G401 (cell line): ENCODE measurements around the gene NTPCR. TPM values are rescaled to one million over a fixed set of nuclear protein-coding genes. Genes with fewer than 3 reads are reported as not detected.
"Not testable (repeated sequence)": the region's sequence is repeated elsewhere in the genome, so short reads cannot be mapped to it uniquely, and the experiment has no call there.

Experiments
- DNase-seq: peaks from one replicate; pipeline ENCODE4 v3.0.0-alpha.2; 2015; ENCODE audit warnings: low spot score
- in situ Hi-C: cut with HindIII; loops from 2 replicates; pipeline ENCODE4 v1.10.0; 2016; ENCODE audit warnings: low sequenced_read_pairs, mixed read lengths
- total RNA-seq: library from RNA; depleted of rRNA; stranded (reverse); fragments of >200 nt; shearing (Covaris generic); gene quantifications from 2 replicates; pipeline ENCODE4 v1.2.3, GENCODE V29; 2014

The NTPCR gene
- total RNA-seq, 1 experiment from 2014 or later, result 46.2 TPM

DNA sequence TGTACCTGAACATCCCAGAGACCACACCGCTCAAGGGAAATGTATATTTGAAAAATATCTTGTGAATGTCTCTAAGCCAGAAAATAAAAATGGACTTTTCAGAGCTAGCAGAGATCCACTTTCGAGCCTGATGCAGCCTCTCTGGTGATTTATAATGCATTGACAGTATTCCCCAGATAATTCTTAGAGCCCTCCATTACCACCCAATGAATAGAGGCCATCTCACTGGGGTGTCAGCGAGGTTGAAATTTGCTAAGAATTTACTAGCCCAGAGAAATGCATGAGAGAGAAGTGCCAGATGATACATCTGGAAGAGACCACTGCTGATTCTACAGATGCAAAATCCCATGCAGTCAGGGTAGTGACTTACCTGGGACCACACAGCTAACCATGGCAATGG is 25.5 kb upstream of the NTPCR start:
- in situ Hi-C loops, result no loop called here
- no peak for DNase-seq

DNA sequence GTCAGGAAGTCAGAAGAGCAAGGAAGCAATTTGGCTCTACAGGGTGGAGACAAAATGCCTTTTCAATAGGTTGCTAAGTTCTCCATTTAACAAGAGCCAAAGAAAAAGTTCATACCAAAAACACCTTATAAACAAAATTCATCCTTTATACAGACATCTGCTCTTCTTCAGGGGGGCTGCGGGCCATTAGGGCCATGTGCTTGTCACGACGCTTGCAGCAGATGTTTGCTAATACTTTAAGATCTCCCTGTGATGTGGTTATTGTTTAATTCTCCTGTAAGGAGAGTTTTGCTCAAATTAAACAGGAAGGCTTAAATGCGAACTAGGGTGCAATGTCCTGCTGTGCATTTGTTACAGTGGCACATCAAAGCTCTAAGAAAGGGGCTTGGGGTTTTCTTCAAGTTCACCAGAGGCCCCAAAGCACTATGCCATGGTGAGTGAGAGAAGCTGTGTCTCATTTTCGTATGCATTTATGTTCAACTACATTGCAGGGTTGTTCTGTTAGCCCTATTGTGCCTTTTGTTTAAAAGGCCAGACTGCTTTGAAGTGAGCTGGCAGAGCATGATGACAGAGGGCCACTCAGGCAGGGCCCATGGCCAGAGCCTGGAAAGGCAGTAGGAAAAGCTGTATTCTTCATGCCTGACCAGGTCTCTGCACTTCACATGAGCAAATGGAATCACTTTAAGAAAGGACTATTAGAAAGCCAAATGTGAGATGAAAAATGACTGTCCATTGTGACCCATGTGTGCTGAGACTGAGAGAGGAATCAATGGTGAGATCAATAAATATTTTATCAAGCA is 24.8 kb upstream of the NTPCR start:
- in situ Hi-C loops, result no loop called here
- no peak for DNase-seq

DNA sequence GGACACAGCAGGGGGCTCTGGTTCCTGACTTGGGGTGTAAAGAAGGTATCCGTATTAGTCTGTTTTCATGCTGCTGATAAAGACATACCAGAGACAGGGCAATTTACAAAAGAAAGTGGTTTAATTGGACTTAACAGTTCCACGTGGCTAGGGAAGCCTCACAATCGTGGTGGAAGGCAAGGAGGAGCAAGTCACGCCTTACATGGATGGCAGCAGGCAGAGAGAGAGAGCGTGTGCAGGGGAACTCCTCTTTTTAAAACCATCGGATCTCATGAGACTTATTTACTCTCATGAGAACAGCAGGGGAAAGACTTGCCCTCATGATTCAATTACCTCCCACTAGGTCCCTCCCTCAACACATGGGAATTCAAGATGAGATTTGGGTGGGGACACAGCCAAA is 23.2 kb upstream of the NTPCR start:
- DNase-seq, in situ Hi-C loops: not testable (repeated sequence)

DNA sequence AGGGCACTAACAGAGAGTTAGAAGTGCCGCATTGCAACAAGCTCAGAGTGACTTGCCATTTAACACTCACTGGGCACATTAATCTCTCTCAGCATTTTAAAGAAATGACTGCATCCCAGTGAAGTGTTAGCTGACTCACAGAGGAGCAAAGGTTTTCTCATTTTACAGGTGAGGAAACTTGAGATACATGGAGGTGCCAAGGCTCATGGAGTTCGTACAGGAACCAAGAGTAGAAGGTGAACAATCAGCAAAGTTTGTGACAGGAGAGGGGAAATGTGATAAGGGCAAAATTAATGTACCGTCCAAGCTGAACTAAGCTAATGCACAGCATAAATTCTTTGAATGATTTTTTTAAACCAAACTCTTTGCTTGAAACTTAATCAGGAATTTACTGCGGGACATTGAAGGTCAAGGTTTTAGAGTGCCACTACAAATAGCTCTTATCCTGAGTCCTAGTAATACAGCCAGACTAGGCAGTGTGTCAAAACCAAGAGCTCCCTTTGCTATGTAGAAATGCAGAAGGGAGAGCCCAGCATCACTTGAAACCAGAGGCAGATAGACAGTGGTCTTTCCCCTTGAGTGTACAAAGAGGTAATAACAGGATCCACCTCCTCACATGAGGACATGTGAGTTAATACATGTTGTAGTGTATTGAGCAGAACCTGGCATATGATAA is 22.4 kb upstream of the NTPCR start:
- no peak for DNase-seq
- in situ Hi-C loops, result no loop called here

DNA sequence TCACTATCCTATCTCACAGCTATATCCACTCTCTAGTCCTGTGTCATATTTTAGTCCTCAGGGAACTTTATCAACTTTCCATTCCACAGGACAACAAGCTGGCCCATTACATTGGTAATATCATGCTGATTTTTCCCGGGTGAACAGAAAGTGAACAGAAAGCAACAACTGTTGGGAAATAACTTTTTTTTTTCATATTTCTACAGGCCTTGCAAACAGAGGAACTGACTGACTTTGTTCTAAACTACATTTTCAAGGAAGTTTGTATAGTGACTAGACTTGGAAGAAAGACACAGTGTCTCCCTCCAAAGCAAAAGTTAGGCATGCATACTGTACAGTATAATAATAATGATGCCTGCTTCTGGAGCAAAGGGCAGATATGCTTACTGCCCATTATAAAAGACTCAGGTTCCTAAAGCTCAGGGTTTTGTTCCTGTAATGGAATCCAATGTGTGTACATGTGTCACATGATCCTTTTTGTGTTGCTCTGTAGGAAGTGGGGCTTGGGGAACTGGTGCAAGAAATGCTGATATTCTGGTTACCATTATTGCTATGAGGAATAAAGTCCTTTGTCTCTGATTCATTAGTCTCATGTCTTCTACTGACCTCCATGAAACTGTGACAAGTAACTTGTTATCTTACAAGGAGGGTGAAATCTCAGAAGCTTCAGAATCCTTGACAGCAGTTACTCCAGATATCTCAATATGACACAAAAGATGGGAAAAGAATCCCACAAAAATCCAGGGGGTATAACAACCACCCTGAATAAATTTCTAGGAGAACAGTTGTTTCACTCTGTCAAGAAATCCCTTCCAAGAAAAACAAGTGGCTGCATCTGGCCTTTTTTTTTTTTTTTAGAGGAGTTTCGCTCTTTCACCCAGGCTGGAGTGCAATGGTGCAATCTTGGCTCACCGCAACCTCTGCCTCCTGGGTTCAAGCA is 17.7 kb upstream of the NTPCR start:
- in situ Hi-C loops, result no loop called here
- no peak for DNase-seq

DNA sequence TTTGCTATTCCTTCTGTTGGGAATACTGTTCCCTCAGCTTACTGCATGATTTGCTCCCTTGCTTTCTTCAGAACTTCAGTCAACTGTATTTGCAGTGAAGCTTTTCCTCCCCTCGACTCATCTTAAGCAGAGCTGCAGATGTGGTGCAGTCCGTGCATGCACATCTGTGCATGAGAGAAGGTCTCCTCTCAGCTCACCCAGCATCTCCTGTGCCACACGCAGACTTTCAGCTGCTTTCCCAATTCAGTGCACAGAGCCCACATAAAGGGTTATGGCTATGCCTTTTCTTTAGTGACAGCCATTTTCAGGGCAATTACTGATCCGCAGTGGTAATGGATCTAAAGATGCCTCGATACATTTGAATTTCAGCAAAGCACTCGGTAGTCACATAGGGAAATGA is 13.5 kb upstream of the NTPCR start:
- no peak for DNase-seq
- in situ Hi-C loops, result no loop called here

DNA sequence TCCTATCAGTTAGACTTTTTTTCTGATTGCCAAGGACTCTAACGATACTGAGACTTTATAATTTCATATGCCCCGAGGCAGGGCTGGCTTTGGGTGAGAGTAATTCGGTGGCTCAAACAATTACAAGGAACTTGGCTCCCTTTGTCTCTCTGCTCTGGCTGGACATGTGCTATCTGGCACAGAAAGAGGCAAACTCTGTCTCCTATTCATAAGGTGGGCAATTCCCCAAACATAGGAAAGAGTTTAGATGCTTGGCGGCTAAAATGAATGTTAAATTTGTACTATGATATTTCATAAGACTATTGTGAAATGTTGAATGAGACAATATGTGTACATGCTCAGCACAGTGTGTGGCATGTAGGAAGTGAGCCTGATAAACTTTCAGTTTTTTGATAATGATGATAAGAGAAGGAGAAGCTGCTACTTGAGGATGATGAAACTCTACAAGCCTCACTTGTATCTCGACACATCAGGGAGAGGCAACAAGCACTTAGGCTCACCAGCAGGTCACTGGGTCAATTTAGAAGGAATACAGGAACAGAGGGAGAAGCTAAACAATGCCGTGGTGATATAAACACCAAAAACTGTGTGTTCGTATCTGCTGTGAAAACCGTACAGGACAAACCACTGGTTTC is 12.6 kb upstream of the NTPCR start:
- DNase-seq, result no peak
- in situ Hi-C loops, result no loop called here

DNA sequence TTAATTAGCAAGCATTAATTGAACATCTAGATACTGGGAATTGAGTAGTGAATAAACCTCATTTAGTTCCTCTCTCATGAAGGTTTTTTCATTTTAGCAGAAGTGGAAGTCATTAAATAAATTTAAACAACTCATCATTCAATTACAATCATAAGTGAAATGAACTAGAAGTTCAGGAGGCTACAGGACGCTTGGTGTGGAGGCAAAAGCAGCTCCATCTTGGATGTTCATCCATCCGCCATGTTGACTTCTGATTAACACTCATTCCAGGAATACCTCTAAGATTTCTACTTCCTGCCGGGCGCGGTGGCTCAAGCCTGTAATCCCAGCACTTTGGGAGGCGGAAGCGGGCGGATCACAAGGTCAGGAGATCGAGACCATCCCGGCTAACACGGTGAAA is 11.5 kb upstream of the NTPCR start:
- in situ Hi-C loops, result no loop called here
- DNase-seq, result no peak

DNA sequence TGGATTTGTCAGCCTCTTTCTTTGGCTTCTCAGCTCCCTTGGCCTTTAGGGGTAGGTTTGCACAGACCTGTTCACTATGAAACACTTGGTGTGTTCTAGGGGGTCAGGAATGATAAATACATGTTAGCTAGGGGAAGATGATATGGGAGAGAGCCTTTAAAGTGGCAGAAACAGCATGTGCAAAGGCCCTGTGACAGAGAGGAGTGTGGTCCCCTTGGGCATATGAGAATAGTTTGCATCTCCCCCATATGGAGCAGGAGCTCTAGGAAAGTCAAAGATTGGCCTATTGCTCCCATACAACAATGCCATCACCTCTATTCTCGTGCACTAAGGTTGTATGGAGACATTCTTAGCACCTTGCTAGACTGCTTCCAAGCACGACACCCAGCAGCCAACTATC is 10.7 kb upstream of the NTPCR start:
- no peak for DNase-seq
- in situ Hi-C loops, result no loop called here

DNA sequence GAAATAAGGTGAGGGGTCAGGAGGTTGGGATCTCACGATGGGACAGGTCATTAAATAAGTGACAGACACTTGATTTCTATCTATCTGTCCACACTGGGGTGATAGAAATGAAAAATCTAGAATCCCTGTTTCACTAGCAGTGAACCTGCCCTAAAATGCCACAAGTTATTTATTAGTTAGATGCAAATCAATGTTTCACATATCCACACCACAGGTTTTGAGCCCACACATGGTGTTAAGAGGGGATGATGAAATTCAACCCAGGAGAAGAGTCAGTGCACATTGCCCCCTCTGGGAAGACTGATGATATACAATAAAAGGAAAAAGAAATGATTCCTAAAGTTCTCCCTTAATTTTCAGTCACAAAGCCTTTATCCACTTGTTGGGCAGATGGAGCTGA is 10.1 kb upstream of the NTPCR start:
- in situ Hi-C loops, result no loop called here
- no peak for DNase-seq

DNA sequence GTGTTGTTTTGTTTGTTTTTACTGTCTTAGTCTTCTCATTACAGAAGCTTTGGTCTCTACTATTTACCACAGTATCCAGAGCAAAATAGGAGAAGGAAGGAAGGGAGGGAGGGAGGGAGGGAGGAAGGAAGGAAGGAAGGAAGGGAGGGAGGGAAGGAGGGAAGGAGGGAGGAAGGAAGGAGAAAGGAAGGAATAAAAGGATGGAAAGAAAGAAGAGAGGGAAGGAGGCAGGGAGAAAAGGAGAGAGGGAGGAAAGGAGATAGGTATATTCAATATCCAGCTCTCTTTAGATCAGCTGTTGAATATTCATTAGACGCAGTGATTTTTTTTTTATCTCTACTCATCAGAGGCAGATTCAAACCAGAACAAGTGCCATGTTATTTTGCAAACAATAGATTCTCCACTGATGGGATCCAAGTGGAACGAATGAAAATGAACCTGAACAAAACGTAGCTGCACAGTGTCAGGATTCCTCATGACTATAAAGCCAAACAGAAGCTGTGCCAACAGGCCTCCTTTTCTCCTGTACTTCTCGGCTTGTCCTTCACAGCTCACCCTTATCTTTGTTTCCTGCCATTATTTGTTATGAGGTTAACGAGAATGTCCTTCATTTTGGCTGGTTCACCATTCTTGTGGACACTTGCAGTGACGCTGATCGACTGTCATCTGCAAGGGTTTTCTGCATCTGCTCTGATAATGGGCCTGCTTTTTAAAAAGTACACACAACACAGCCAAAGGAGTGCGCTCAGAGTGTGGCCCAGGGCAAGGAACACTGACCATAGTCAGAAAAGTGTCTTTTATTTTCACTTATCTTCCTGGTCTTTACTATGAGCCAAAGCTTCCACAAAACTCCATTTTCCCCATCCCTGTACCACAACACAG is 7.8 kb upstream of the NTPCR start:
- in situ Hi-C loops, result no loop called here
- DNase-seq, result no peak

DNA sequence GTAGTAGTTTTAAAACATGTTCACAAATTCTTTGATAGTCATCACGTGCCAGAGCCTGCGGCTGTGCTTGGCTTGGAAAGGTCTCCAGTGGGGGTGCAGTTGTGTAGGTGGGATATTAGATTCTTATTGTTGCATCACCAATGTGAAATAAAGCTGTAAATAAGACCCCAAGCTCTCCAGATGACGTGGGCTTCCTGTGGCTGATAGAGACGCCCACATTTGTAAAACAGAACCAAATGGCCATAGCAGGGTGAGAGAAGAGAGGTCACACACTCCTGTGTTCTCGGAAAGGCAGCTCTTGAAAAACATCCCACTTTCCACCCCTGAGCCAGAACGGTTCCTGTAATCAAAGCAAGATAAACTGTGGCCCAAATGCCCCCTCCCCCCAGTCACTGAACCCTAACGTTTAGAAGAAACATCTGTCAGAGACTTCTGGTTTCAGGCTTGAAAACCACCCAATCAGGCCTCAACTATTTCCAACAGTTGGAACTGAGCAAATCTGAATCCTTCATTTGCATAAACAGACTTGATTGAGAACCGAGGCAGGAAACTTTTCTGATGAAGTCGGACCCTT is 6.6 kb upstream of the NTPCR start:
- in situ Hi-C loops, result no loop called here
- no peak for DNase-seq

DNA sequence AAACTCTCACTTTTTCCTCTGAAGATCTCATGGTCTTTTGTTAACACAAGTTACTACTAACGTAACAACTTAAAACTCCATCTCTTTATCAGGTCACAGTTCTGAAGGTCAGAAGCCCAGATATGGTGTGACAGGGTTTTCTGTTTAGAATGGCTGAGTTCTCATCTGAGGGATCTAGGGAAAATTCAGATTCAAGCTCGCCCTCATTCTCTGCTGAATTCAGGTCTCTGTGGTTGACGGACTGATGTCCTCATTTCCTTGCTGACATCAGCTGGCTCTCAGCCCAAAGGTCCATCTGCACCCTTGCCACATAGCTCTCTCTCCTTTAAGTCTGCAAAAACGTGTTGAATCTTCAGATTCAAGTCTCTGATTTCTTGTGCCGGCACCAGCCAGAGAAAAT is 6.1 kb upstream of the NTPCR start:
- no peak for DNase-seq
- in situ Hi-C loops, result no loop called here

DNA sequence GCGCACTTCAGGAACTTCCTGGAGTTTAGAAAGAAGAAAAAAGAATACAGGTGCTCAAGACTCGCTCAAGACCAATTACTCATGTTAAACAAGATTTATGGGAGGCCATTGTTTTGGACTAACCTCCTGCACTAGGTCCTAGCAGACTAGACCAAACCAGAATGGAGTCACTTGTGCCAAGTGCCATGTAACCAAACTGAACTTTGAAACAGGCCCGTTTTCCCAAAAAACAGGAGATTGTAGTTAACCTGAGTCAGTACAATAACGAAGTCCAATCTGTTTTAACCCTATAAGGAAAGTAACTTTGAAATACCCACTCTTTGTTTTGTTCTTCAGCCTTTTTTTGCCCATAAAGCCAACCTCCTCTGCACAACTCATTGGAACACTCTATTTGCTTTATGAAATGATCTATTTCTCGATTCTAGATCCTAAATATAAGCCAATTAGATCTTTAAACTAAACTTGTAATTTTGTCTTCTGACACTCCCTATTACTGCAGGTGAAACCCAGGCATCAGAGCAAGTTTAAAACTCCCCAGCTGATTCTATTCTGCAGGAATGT is 695 bp upstream of the NTPCR start:
- no peak for DNase-seq
- in situ Hi-C loops, result no loop called here

DNA sequence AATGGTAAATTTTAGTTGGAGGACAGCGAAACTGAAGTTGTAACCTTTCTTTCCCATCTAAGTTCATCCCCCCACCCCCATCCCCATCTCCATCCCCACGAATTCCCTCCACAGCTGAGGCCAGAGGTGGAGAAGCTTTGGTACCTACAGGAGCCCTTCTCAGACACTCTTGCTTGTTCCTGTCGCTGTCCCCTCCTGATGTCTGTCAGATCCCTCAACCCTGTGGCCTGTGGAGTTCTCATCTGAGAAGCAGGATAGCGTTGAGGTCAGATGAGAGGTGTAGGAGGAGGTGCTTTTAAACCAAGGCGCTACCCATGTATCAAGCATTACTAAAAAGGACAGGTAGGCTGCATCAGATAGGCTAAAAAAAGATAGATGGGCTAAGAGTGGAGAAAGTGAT is 769 bp downstream of the NTPCR start:
- DNase-seq, result peak; percentile 61
- in situ Hi-C loops, result no loop called here

DNA sequence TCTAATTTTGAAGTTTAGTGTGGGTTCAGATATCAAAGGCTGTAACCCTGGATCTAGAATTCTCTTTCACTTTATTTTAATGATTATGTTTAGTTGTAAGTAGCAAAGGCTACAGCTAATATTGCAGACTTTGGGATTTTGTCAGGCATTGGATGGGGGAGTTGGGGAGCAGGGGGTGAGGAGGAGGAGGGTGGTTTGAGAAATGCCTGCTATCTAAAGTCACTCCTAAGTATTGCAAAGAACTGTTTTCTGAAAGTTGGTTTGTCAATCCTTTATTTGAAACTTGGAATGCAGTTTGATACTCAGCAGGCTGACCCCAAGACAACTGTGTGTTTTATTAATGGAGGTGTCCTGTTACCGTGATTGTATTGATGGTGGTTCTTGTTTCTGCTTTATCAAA is 1.2 kb downstream of the NTPCR start:
- in situ Hi-C loops, result no loop called here
- DNase-seq, result no peak

DNA sequence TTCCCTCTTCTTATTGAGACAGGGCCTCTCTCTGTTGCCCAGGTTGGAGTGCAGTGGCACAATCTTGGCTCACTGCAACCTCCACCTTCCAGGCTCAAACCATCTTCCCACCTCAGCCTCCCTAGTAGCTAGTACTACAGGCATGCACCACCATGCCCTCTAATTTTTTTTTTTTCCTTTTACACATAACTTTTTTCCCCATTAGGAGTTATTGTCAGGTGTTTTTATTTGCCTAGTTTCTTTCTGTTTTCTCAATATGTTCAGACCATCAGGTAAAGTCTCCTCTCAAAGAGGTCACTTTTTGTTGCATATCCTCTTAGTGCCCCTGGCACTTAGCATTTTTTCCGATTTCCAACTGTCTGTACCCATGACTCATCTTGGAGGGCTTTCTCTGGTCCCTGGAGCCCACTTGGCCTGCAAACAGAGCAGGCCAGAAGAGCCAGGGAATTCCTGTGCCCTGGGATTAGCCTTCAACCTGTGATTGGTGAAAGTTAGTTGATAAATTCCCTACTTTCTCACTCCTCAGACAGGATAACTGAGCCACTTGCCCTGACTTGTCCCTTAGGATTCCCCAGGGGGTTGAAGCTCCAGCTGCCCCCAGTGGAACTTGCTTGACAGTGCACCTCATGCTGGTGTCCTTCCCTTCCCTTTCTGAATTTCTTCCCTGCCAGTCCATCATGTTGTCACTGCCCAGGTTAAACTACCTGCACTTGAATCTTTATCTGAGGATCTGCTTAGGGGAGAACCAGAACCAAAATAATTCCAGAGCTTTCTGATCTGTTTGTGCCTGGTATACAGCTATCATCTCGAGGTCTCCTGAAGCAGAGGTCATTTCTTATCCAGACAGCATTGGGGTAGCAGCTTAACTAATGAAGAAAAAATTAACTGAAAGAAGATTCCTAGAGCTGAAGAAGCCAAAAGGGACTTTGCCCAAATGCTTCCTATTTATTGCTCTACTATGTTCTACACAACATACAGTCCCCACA is 2.4 kb downstream of the NTPCR start:
- in situ Hi-C loops, result no loop called here
- peak; percentile 32 for DNase-seq
